H1 (cell line): ENCODE measurements around the gene HSD11B1L. TPM values are rescaled to one million over a fixed set of nuclear protein-coding genes. Genes with fewer than 3 reads are reported as not detected.
A peak's percentile ranks its signal among the peaks of the same experiment; 100 is the strongest.

Experiments
- CTCF ChIA-PET: fragments of 300-600 bp; sonication (Branson Sonifier 250); formaldehyde crosslinking; loops from one replicate; lab custom pipeline; 2021; ENCODE audit not compliant: partially characterized antibody; lab: Charles Lee
- POLR2A ChIA-PET: fragments of 300-600 bp; sonication (Branson Sonifier 250); formaldehyde crosslinking; loops from one replicate; lab custom pipeline; 2021; ENCODE audit warnings: inconsistent platforms; ENCODE audit not compliant: partially characterized antibody; lab: Charles Lee
- DNase-seq, 2 experiments: peaks; one replicate each; pipeline versions ENCODE4 v3.0.0 to v3.0.0-alpha.2; 2010 to 2022; ENCODE audit warnings: low spot score in 2 of 2, low read depth in 1 of 2, mixed read lengths in 1 of 2
- FAIRE-seq: peaks from 2 replicates; lab custom pipeline; 2011; peaks lifted over from hg19 to GRCh38; lab: Jason Lieb, UNC
- H2AFZ ChIP-seq: 2 replicates; pipeline ENCODE4 v1.8.1; 2012; ENCODE audit warnings: low read length, inconsistent platforms
- H2AK5ac ChIP-seq: 2 replicates; pipeline ENCODE4 v1.6.1; 2013; ENCODE audit warnings: low read depth, low read length
- H2BK120ac ChIP-seq: replicated peaks from 2 replicates; pipeline ENCODE3; 2013; ENCODE audit warnings: low read depth, low read length, inconsistent platforms
- H2BK12ac ChIP-seq: 2 replicates; pipeline ENCODE4 v1.6.1; 2013; ENCODE audit warnings: low read depth, low read length
- H2BK15ac ChIP-seq: 2 replicates; pipeline ENCODE4 v1.6.1; 2013; ENCODE audit warnings: low read length
- H2BK20ac ChIP-seq: 2 replicates; pipeline ENCODE4 v1.6.1; 2013; ENCODE audit warnings: low read length
- H2BK5ac ChIP-seq: 2 replicates; pipeline ENCODE4 v1.6.1; 2013; ENCODE audit warnings: low read depth, low read length
- H3K14ac ChIP-seq: 2 replicates; pipeline ENCODE4 v1.6.1; 2013; ENCODE audit warnings: inconsistent platforms; ENCODE audit not compliant: insufficient read length
- H3K18ac ChIP-seq: 2 replicates; pipeline ENCODE4 v1.6.1; 2013; ENCODE audit warnings: low read length; ENCODE audit errors: extremely low read depth
- H3K23ac ChIP-seq: 2 replicates; pipeline ENCODE4 v1.6.1; 2013; ENCODE audit warnings: inconsistent platforms; ENCODE audit not compliant: insufficient read length
- H3K23me2 ChIP-seq: 2 replicates; pipeline ENCODE4 v1.6.1; 2013; ENCODE audit warnings: low read depth, low read length
- H3K27ac ChIP-seq: 2 replicates; pipeline ENCODE4 v1.6.1; 2011; ENCODE audit warnings: low read depth, low read length, inconsistent platforms
- H3K27me3 ChIP-seq, 4 experiments: replicated peaks in 1 of 4; 1 replicate in 1 of 4; 2 replicates in 3 of 4; pipeline versions ENCODE4 v1.6.1 to v1.8.1; 2011 to 2013; ENCODE audit warnings: low read length in 3 of 4, mild to moderate bottlenecking in 3 of 4, inconsistent platforms in 2 of 4, mixed read lengths in 2 of 4, moderate library complexity in 1 of 4; ENCODE audit not compliant: control insufficient read depth in 3 of 4, insufficient read depth in 3 of 4; ENCODE audit errors: extremely low read depth in 1 of 4
- H3K36me3 ChIP-seq, 4 experiments: 2 replicates each; pipeline versions ENCODE4 v1.6.1 to v1.8.1; 2011 to 2013; ENCODE audit warnings: mild to moderate bottlenecking in 4 of 4, low read length in 3 of 4, moderate library complexity in 2 of 4, control low read depth in 1 of 4, inconsistent platforms in 1 of 4; ENCODE audit not compliant: insufficient read depth in 4 of 4, control insufficient read depth in 2 of 4
- H3K4ac ChIP-seq: replicated peaks from 2 replicates; pipeline ENCODE3; 2013; ENCODE audit warnings: low read length, low read depth, mixed read lengths, inconsistent platforms; ENCODE audit not compliant: insufficient read length
- H3K4me1 ChIP-seq, 4 experiments: replicated peaks in 1 of 4; 1 replicate in 1 of 4; 2 replicates in 3 of 4; pipeline versions ENCODE4 v1.6.1 to v1.8.1; 2011 to 2013; ENCODE audit warnings: low read length in 3 of 4, inconsistent platforms in 2 of 4, mixed read lengths in 1 of 4; ENCODE audit not compliant: insufficient read depth in 4 of 4, control insufficient read depth in 3 of 4
- H3K4me2 ChIP-seq, 2 experiments: 2 replicates each; pipeline versions ENCODE4 v1.6.1 to v1.8.1; 2011 to 2013; ENCODE audit warnings: low read depth in 2 of 2, low read length in 2 of 2, control low read depth in 1 of 2, inconsistent platforms in 1 of 2, mild to moderate bottlenecking in 1 of 2; ENCODE audit not compliant: insufficient read depth in 1 of 2
- H3K4me3 ChIP-seq, 4 experiments: fragments of 200-600, 300-600 bp in 1 of 4; sonication (generic), shearing (Covaris generic), sonication (Bioruptor Twin) in 1 of 4; 2 replicates each; pipeline versions ENCODE4 v1.5.1 to v1.8.1; 2011 to 2016; ENCODE audit warnings: low read length in 4 of 4, low read depth in 3 of 4, control low read depth in 2 of 4, inconsistent platforms in 2 of 4, mild to moderate bottlenecking in 2 of 4, mixed read lengths in 1 of 4, moderate library complexity in 1 of 4; ENCODE audit not compliant: insufficient read depth in 2 of 4; ENCODE audit errors: extremely low read depth in 1 of 4
- H3K56ac ChIP-seq: replicated peaks from 2 replicates; pipeline ENCODE3; 2013; ENCODE audit warnings: low read depth, mild to moderate bottlenecking, mixed read lengths, low read length, inconsistent platforms; ENCODE audit not compliant: insufficient read length
- H3K79me1 ChIP-seq: 2 replicates; pipeline ENCODE4 v1.6.1; 2013; ENCODE audit warnings: low read depth, low read length, control low read depth
- H3K79me2 ChIP-seq, 2 experiments: 2 replicates each; pipeline versions ENCODE4 v1.6.1 to v1.8.1; 2012 to 2013; ENCODE audit warnings: low read length in 2 of 2, mild to moderate bottlenecking in 2 of 2, inconsistent platforms in 1 of 2; ENCODE audit not compliant: insufficient read depth in 2 of 2, control insufficient read depth in 1 of 2
- H3K9ac ChIP-seq, 4 experiments: replicated peaks in 1 of 4; 1 replicate in 1 of 4; 2 replicates in 3 of 4; pipeline versions ENCODE4 v1.6.1 to v1.8.1; 2011 to 2013; ENCODE audit warnings: low read depth in 3 of 4, low read length in 3 of 4, control low read depth in 2 of 4, mild to moderate bottlenecking in 2 of 4, moderate library complexity in 2 of 4, inconsistent platforms in 1 of 4; ENCODE audit errors: extremely low read depth in 1 of 4
- H3K9me3 ChIP-seq, 2 experiments: 2 replicates each; pipeline versions ENCODE4 v1.6.1 to v1.8.1; 2012 to 2013; ENCODE audit warnings: mild to moderate bottlenecking in 2 of 2, moderate library complexity in 2 of 2, control low read depth in 1 of 2, inconsistent platforms in 1 of 2, low read depth in 1 of 2, low read length in 1 of 2, mixed read lengths in 1 of 2; ENCODE audit not compliant: insufficient read depth in 2 of 2
- H4K20me1 ChIP-seq, 2 experiments: replicated peaks in 1 of 2; 2 replicates each; pipeline versions ENCODE3 to v1.8.1; 2011 to 2013; ENCODE audit warnings: inconsistent platforms in 2 of 2, low read length in 2 of 2, mild to moderate bottlenecking in 1 of 2; ENCODE audit not compliant: insufficient read depth in 2 of 2, control insufficient read depth in 1 of 2
- H4K5ac ChIP-seq: 2 replicates; pipeline ENCODE4 v1.6.1; 2013; ENCODE audit warnings: low read length, low read depth, mixed read lengths, inconsistent platforms; ENCODE audit not compliant: insufficient read length
- H4K8ac ChIP-seq: 2 replicates; pipeline ENCODE4 v1.8.0; 2013; ENCODE audit warnings: mild to moderate bottlenecking, moderate library complexity, low read length, inconsistent platforms; ENCODE audit not compliant: insufficient read depth; ENCODE audit errors: extremely low read depth
- H4K91ac ChIP-seq: replicated peaks from 2 replicates; pipeline ENCODE3; 2013; ENCODE audit warnings: low read length, mixed read lengths, inconsistent platforms; ENCODE audit not compliant: insufficient read length
- CTBP2 ChIP-seq: IDR thresholded peaks from 2 replicates; pipeline ENCODE4 v1.7.0; 2011; ENCODE audit warnings: borderline replicate concordance, mild to moderate bottlenecking, moderate library complexity, mixed read lengths, low read length; ENCODE audit not compliant: insufficient read depth, insufficient read length
- FOSL1 ChIP-seq: IDR thresholded peaks from 2 replicates; pipeline ENCODE4 v1.6.1; 2011; ENCODE audit warnings: mild to moderate bottlenecking, low read depth, low read length, moderate library complexity; ENCODE audit not compliant: insufficient read depth
- GTF2F1 ChIP-seq: IDR thresholded peaks from 2 replicates; pipeline ENCODE4 v1.6.1; 2012; ENCODE audit warnings: low read depth, low read length, improper control_type of control experiment, borderline replicate concordance
- JUND ChIP-seq: IDR thresholded peaks from 2 replicates; pipeline ENCODE4 v1.6.1; 2011; ENCODE audit warnings: mild to moderate bottlenecking, improper control_type of control experiment, low read length
- KDM1A ChIP-seq: fragments of 200-600, 300-600 bp; sonication (generic); IDR thresholded peaks from 2 replicates; pipeline ENCODE4 v1.7.1; 2016; ENCODE audit warnings: mild to moderate bottlenecking, low read length, borderline replicate concordance
- MAFK ChIP-seq: IDR thresholded peaks from 2 replicates; pipeline ENCODE4 v1.6.1; 2012; ENCODE audit warnings: low read depth, mild to moderate bottlenecking, improper control_type of control experiment, low read length
- PHF8 ChIP-seq: fragments of 200-600 bp; sonication (generic); conservative IDR thresholded peaks from 2 replicates; pipeline ENCODE4 v1.7.1; 2012; ENCODE audit warnings: low read depth, mild to moderate bottlenecking, inconsistent platforms, low read length, moderate library complexity
- POLR2AphosphoS5 ChIP-seq: IDR thresholded peaks from 2 replicates; pipeline ENCODE4 v1.6.1; 2011; ENCODE audit warnings: low read depth, low read length
- RFX5 ChIP-seq: IDR thresholded peaks from 2 replicates; pipeline ENCODE4 v1.6.1; 2011; ENCODE audit warnings: low read depth, low read length, improper control_type of control experiment, borderline replicate concordance
- RNF2 ChIP-seq: fragments of 200-900, 300-1000 bp; sonication (generic); IDR thresholded peaks from 2 replicates; pipeline ENCODE4 v1.7.1; 2016; ENCODE audit warnings: borderline replicate concordance, low read depth, mild to moderate bottlenecking, antibody characterized with exemption, low read length; ENCODE audit not compliant: poor library complexity, severe bottlenecking; ENCODE audit errors: missing control alignments
- RXRA ChIP-seq: IDR thresholded peaks from 2 replicates; pipeline ENCODE4 v1.6.1; 2011; ENCODE audit warnings: low read depth, mild to moderate bottlenecking, low read length, moderate library complexity; ENCODE audit not compliant: insufficient read depth
- WGBS, 2 experiments: shearing (Covaris generic) in 1 of 2; methylation state at CpG; one replicate each; pipeline versions ENCODE4 v1.1.6 to v1.1.7; 2013 to 2015; ENCODE audit warnings: low lambda C conversion rate in 2 of 2, mixed read lengths in 2 of 2, inconsistent platforms in 1 of 2, low coverage in 1 of 2, missing lambda C conversion rate in 1 of 2; ENCODE audit not compliant: insufficient replicate concordance in 2 of 2, insufficient coverage in 1 of 2, insufficient read length in 1 of 2; ENCODE audit errors: extremely low coverage in 1 of 2, missing lambda C conversion rate in 1 of 2; 5-methylcytosine and 5-hydroxymethylcytosine counted together
- polyA plus RNA-seq, 7 experiments: library from polyadenylated mRNA; depleted of rRNA in 3 of 7; stranded (reverse) in 5 of 7; unstranded in 2 of 7; fragments of >200 nt in 5 of 7; fragments of 200-250 nt in 2 of 7; gene quantifications; 1 replicate in 5 of 7; 2 replicates in 1 of 7; 4 replicates in 1 of 7; pipeline versions ENCODE4 v1.2.1 to v1.2.3, GENCODE V29; 2011 to 2013; ENCODE audit warnings: missing spikeins in 2 of 7, mixed read lengths in 2 of 7
- total RNA-seq: library from RNA; stranded (reverse); fragmentation: NEBNext Ultra II Directional; extraction: Animal tissue kit (Norgen Biotek cat#: 25700); gene quantifications from 2 replicates; pipeline ENCODE4 v1.2.1, GENCODE V29; 2021

HSD11B1L gene
- total and polyA plus RNA-seq, 2 of the 8 experiments (the other 6 are each of a cell fraction or from before 2014, with no cell fraction given): 8.2 to 20.6 TPM

- CTCF ChIA-PET: interaction anchor here (0.6 to 4.0 kb wide), 5 partner anchors 23 to 370 kb away, joined by 3 to 17 read pairs (median 3); partner anchors contain the start of gene RPL36
- no peak overlapping the region for H3K23ac ChIP-seq
- H3K27me3 ChIP-seq: no peaks in the 10 kb centered on the region
- no peak overlapping the region for H4K91ac ChIP-seq
- H2BK5ac ChIP-seq: peak overlapping the region; percentile 66; the same call in 1 of the 2 replicates
- no peak overlapping the region for H2BK120ac ChIP-seq
- H3K27ac ChIP-seq: peak overlapping the region; percentile 97
- H3K4ac ChIP-seq: no peak overlapping the region
- H2BK15ac ChIP-seq: no peak overlapping the region
- no peaks in the 10 kb centered on the region; a peak in 2 of 7 replicates for H3K4me1 ChIP-seq
- peak overlapping the region; percentile 55 to 88 for H3K4me2 ChIP-seq
- peak overlapping the region; percentile 57 for H4K5ac ChIP-seq
- H2AFZ ChIP-seq: no peak overlapping the region
- H2BK20ac ChIP-seq: no peak overlapping the region
- peaks cover 10% of the 10 kb centered on the region; the same call in 1 of the 2 replicates for H3K79me1 ChIP-seq
- 0 out of 2 replicates have a peak overlapping the region, but pooled peaks have one; percentile 56 for H2AK5ac ChIP-seq
- no peak for FAIRE-seq
- H3K79me2 ChIP-seq: peaks cover 34 to 45% of the 10 kb centered on the region in 2 experiments
- peaks cover 6 to 13% of the 10 kb centered on the region in 2 experiments for H4K20me1 ChIP-seq
- peak overlapping the region; percentile 71 to 100 (median 98) for H3K4me3 ChIP-seq
- WGBS, 2 experiments: 3% methylated on average over 36 of the region's 58 CpGs; no CpG with 5 or more reads in 1 of the 2 experiments
- H3K56ac ChIP-seq: peak overlapping the region; percentile 54
- peak overlapping the region; percentile 97 for H4K8ac ChIP-seq
- no peak overlapping the region for H3K14ac ChIP-seq
- DNase-seq: peak in 1 of 2 experiments; percentile 49
- peaks cover 0 to 8% (median 2%) of the 10 kb centered on the region in 4 experiments; a peak in 4 of 8 replicates for H3K36me3 ChIP-seq
- H2BK12ac ChIP-seq: no peak overlapping the region
- H3K23me2 ChIP-seq: peaks cover 7% of the 10 kb centered on the region
- POLR2A ChIA-PET: interaction anchor here (0.6 to 22.4 kb wide), 33 partner anchors 7 to 1664 kb away, joined by 3 to 620 read pairs (median 5); partner anchors contain the start of genes DUS3L, FUT3, RPL36 and SAFB
- H3K18ac ChIP-seq: no peak overlapping the region
- peak overlapping the region; percentile 97 to 99 (median 98) for H3K9ac ChIP-seq
- H3K9me3 ChIP-seq: no peaks in the 10 kb centered on the region
- TF ChIP-seq RXRA (no peak), CTBP2 (no peak), POLR2AphosphoS5 (no peak; the same call in 1 of the 2 replicates), MAFK (no peak), GTF2F1 (no peak), RFX5 (no peak), RNF2 (no peak), KDM1A (no peak), FOSL1 (no peak), JUND (no peak), PHF8 (no peak)
These were observed 38.6 kb downstream of the HSD11B1L start for GRCh38 chr19:5719274-5719960.
